HG03342 (cell line): ENCODE data around the gene NDUFB11.

Source experiments
- ATAC-seq: cut with Tn5 transposase; IDR thresholded peaks from one replicate; pipeline ENCODE4 v1.9.1; 2021; ENCODE audit warnings: mild to moderate bottlenecking, moderate library complexity; ENCODE audit not compliant: unreplicated experiment

The NDUFB11 gene

GRCh38 chrX:47174846-47175587, 30.5 kb upstream of the NDUFB11 start:
- no peak for ATAC-seq

DNA sequence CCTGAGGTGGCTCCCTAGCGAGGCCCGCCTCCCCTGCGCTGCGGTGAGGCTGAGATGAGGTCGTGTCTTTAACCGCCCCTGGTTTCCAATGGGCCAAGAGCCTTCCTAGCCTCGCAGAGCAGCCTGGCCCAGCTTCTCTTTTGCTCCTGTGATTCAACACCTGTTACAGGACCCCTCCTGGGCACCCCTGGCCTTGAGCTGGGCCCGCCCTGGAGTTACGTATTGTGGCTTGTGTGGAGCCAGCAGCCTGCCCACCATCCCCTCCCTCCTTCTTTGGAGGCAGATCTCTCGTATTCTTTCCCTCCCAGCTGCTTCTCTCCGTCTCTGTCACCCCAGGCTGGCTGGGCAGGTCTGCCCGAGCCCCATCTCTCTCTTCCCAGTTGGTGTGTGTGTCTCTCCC, 29.9 kb upstream of the NDUFB11 start:
- no peak for ATAC-seq

DNA sequence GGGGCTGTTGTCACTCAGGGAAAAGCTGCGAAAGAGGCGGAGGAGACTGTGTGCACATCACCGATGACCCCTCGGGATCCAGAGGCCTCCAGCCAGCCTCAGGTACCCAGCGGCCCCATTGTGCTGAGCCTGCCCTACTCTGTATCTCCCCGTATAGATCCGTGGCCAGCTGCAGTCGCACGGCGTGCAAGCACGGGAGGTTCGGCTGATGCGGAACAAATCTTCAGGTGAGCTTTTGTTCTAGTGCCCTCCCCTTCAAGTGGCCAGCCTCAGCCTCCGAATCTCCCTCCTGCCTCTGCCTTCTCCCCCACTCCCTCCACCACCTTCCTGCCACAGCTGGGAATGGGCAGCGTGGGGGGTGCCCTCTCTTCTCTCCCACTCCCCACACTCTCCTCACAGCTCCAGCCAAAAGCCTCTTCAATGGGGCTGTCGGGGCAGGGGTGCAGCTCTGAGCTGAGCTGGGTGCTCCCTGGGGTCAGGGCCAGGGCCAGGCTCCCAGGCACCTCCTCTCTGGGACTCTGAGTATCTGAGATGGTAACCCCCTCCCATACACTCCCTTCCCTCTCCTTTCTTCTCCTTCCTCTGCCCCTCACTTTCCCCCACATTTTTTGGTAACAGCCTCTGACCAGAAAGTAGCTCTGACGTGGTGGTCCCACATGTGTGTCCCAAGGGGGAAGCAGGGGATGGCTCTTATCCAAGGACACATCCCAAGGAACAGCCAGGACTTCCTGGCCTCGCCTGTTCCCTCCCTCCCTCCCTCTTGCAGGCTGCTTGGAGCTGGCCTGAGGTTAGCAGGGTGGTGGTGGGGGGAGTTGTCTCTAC, 28.7 kb upstream of the NDUFB11 start:
- ATAC-seq: no peak

DNA sequence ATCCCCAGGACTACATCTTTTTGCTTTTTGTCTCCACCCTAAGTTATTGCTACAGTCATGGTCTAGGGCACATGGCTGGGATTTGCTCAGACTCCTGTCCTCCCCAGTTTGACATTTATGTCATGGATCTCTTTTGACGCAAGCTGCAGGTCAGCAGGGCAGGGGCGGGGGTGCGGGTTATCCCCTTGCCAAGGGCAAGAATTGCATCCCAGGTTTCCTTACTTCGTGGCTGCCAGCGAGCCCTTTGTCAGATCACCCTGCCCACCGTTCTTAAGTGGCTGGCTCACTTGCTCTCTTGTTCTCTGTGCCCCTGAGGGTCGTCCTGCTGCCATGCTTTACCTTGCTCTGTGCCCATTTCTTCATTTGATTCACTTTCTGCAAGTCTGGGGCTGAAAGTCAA, 28.0 kb upstream of the NDUFB11 start:
- ATAC-seq: no peak

GRCh38 chrX:47171996-47172395, 27.5 kb upstream of the NDUFB11 start:
- no peak for ATAC-seq

DNA sequence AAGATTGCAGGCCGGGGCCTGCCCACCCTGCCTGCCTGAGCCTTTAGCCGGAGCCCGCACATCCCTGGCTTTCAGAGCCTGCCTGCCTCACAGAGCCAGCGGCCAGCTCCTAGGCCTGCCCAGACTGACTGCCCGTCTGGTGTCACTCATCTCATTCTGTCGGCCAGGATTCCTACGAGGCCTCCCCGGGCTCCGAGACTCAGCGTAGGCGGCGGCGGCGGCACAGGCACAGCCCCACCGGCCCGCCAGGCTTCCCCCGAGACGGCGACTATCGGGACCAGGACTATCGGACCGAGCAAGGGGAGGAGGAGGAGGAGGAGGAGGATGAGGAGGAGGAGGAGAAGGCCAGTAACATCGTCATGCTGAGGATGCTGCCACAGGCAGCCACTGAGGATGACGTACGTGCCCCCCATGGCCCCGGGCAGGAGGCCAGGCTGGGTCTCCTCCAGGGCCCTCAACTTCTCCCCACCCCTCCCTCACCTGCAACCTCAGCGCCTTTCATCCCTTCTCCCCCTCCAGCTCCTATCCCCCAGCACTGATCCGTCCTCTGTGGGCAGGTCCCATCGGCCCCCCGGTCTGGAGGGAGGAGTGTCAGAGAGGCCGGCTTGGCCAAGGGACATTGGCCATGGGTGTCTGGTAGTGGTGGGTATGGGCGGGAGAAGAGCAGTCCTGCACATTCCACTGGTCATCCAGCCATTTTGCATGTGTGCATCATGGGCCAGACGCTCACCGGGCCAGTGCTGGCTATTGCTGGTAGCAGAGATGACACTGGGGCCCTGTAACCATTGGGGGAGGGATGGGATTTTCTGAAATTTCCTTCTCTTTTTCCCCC, 26.6 kb upstream of the NDUFB11 start:
- no peak for ATAC-seq

DNA sequence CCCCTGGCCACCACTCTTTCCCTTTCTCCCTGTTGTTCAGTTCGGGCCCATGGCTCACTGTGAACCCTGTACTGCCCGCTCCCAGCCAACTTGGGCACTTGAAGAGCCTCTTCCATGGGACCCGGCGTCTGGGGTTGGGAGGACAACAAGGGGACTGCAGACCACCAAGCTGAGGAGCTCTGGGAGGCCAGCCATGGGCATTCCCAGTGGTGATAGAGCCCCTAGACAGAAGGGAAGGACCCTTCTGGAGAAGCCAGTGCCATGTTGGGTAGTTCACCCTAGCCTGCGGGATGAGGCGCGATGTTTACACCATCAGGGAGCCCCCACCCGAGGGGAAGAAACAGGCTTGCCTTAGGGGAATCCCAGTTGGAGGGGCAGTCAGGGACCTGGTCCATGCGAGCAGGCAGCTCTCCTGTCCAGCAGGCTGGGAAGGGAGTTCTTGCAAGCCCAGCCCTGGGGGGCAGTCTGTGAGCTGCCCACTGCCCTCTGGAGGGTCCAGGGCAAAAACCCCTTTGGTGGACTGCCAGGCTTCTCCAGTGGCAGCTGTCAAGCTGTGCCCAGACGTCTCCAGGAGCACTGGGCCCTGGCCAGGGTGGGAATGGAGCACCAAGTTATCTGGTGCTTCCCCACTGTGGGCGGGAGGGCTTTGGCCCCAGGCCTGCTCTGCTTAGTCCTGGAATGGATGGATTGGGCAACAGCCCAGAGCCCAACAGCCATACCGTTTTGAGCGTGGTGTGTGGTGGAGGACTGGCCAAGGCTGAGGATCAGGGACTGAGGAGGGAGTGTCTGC, 25.4 kb upstream of the NDUFB11 start:
- ATAC-seq: no peak

DNA sequence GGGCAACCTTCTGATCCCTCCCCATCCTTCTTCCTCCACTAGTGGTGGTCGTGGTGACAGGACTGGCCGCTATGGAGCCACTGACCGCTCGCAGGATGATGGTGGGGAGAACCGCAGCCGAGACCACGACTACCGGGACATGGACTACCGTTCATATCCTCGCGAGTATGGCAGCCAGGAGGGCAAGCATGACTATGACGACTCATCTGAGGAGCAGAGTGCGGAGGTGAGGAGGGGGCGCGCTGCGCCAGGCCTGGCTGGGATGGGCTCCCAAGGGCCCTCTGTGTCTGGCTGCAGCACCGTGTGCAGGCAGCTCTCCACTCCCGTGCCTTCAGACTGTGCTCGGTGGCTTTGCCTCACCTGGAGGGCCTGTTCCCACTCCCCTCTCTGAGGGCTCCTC, 24.8 kb upstream of the NDUFB11 start:
- ATAC-seq: no peak

DNA sequence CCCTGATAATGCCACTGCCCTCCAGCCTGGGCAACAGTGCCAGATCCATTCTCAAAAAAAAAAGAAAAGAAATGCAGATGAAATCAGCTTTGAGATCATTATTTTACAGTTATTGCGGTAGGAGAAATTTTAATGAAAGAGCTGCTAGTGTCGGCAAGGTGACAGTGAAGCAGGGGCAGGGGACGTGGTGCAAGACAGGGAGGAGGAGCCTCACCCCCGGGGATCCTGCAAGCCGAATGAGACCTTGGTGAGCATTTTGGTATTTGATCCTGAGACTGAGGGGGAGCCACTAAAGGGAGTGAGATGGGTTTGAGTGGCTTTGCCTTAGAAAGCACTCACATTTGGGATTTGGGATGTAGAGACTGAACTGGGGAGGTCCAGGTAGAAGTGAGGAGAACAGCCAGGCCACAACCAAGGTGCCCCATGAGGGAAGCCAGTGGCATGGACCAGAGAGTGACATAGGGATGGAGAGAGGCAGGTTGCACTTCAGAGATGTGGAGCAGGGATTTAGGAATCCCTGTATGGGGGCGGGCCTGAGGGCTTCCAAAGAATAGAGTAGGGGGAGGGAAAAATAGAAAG, 24.1 kb upstream of the NDUFB11 start:
- no peak for ATAC-seq

GRCh38 chrX:47166126-47166525, 21.6 kb upstream of the NDUFB11 start:
- ATAC-seq: no peak

DNA sequence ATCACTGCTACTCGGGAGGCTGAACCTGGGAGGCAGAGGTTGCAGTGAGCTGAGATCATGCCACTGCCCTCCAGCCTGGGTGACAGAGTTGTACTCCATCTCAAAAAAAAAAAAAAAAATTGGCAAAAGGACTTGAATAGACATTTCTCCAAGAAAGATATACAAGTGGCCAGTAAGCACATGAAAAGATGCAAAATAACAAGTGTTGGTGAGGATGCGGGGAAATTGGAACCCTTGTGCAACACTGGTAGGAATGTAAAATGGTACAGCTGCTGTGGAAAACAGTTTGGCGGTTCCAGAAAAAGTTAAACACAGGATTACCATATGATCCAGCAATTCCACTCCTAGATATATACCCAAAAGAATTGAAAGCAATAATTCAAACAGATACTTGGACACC, 19.9 kb upstream of the NDUFB11 start:
- ATAC-seq: no peak

- ATAC-seq: no peak
Measured at GRCh38 chrX:47162927-47163583, 18.6 kb upstream of the NDUFB11 start.

- no peak for ATAC-seq
Measured at GRCh38 chrX:47160781-47161180, 16.3 kb upstream of the NDUFB11 start.

DNA sequence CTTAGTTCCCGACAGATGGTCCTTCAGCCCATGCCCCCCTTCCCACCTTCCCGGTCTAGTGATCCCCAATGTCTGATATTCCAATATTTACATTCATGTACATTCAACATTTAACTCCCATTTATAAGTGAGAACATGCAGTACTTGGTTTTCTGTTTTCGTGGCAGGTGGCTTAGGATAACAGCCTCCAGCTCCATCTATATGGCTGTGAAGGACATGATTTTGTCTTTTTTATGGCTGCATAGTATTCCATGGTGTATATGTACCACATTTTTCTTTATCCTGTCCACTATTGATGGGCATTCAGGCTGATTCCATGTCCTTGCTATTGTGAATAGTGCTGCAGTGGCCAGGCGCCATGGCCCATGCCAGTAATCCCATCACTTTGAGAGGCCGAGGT, 14.3 kb upstream of the NDUFB11 start:
- no peak for ATAC-seq

DNA sequence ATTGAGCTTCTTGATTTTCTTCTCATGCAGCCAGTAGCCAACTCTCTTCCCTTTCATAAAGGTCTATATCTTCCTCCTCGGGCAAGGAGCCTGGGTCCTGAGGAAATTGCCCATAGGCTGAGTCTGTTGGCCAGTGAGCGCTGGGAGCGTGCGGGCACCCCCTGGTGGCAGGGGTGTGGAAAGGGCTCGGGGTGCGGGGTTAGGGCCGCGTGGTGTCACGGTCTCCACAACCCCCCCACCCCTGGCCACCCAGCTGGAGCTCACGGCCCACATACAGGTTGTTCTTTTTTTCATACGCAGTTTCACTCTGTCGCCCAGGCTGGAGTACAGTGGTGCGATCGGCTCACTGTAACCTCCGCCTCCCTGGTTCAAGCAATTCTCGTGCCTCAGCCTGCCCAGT, 13.6 kb upstream of the NDUFB11 start:
- ATAC-seq: no peak

GRCh38 chrX:47156611-47157520, 12.4 kb upstream of the NDUFB11 start:
- no peak for ATAC-seq

- ATAC-seq: no peak
Measured at GRCh38 chrX:47151435-47151834, 6.9 kb upstream of the NDUFB11 start.

DNA sequence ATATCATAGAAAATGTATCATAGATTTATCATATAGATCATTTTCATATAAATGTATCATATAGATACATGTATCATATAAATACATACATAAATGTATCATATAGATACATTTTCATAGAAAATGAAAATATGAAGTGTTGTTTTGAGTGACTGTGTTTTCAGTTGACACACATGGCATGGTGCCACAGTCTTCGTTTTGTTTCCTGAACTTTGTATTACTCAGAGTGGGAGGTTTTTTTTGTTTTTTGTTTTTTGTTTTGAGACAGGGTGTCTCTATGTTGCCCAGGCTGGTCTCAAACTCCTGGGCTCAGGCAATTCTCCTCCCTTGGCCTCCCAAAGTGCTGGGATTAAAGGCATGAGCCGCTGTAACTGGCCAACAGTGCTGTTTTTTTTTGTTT, 4.4 kb upstream of the NDUFB11 start:
- no peak for ATAC-seq
